HUES64 (cell line): ENCODE data around the gene PIGR.

ENCODE experiments used
- H3K27ac ChIP-seq: 2 replicates; pipeline ENCODE4 v1.7.0; 2013; ENCODE audit warnings: low read depth, low read length, inconsistent platforms
- H3K27me3 ChIP-seq: 2 replicates; pipeline ENCODE4 v1.6.1; 2013; ENCODE audit warnings: mild to moderate bottlenecking, low read length; ENCODE audit not compliant: insufficient read depth
- H3K36me3 ChIP-seq: 2 replicates; pipeline ENCODE4 v1.6.1; 2013; ENCODE audit warnings: mild to moderate bottlenecking, low read length; ENCODE audit not compliant: insufficient read depth
- H3K4me1 ChIP-seq: 2 replicates; pipeline ENCODE4 v1.6.1; 2013; ENCODE audit warnings: mild to moderate bottlenecking, low read length, moderate library complexity; ENCODE audit not compliant: insufficient read depth
- H3K4me3 ChIP-seq: 2 replicates; pipeline ENCODE4 v1.5.1; 2013; ENCODE audit warnings: mild to moderate bottlenecking, low read length, moderate library complexity
- H3K9ac ChIP-seq: 2 replicates; pipeline ENCODE4 v1.6.1; 2013; ENCODE audit warnings: mild to moderate bottlenecking, low read depth, low read length
- H3K9me3 ChIP-seq: 2 replicates; pipeline ENCODE4 v1.6.1; 2013; ENCODE audit warnings: low read depth, low read length; ENCODE audit not compliant: insufficient read depth
- WGBS: fragments of 150-250, 120-280 bp; methylation state at CpG from one replicate; pipeline ENCODE4 v1.1.7; 2013; ENCODE audit warnings: missing lambda C conversion rate; 5-methylcytosine and 5-hydroxymethylcytosine counted together

Gene PIGR

GRCh38 chr1:206907304-206907991 is 38.8 kb downstream of the PIGR start:
- Histone ChIP-seq H3K9ac (no peak overlapping the region), H3K27me3 (peaks cover 39% of the 10 kb centered on the region), H3K9me3 (no peaks in the 10 kb centered on the region), H3K4me1 (peaks cover 6% of the 10 kb centered on the region; the same call in 1 of the 2 replicates), H3K27ac (no peak overlapping the region), H3K36me3 (no peaks in the 10 kb centered on the region), H3K4me3 (no peak overlapping the region)
- 81% methylated on average over 23 of the region's 23 CpGs for WGBS

DNA sequence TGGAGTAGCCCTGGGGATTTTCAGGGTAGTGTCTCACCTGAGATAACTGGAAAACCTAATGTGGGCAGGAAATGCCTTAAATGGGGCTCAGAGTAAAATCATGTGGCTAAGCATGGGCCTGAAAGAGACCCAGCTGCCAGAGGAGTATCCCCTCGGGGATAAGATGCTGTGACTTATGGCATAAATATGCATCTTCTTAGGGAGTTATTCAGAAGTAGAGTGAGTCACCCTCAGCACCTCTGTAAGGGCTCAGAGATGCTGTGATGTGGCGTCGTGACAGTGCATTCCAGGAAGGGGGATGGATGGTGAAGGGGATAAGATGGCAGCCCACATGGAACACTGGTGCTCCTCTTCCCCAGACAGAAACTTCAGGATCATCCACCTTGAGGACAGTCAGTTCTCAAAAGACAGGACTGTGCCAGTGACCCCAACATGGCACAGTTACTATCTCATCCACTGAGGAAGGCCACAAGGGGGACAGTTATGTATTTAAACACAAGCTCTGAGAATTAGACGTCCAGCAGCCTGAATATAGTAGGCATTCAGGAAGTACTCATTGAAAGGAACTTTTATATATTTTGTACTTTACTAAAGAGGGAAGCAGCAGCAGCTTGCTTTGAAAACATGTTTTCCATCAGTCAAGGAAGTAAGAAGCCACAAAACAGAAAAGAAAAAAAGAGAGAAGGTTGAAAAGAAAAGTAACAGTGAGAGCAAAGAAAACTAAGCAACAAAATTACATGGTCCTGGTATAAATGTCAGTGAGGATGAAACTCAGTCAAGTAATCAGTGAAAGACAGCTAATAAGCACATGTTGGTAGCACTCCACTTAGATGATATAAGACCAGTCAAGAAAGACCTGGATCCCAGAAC is 40.7 kb downstream of the PIGR start:
- Histone ChIP-seq H3K9ac (no peak overlapping the region), H3K27ac (no peak overlapping the region), H3K4me3 (no peak overlapping the region), H3K9me3 (no peaks in the 10 kb centered on the region), H3K36me3 (no peaks in the 10 kb centered on the region), H3K27me3 (peaks cover 34% of the 10 kb centered on the region), H3K4me1 (peaks cover 6% of the 10 kb centered on the region; the same call in 1 of the 2 replicates)
- WGBS = 68% methylated on average over 4 of the region's 4 CpGs

- Histone ChIP-seq H3K9me3 (no peaks in the 10 kb centered on the region), H3K27ac (no peak overlapping the region), H3K27me3 (peaks cover 24% of the 10 kb centered on the region), H3K9ac (no peak overlapping the region), H3K4me3 (no peak overlapping the region), H3K36me3 (no peaks in the 10 kb centered on the region), H3K4me1 (peaks cover 6% of the 10 kb centered on the region; the same call in 1 of the 2 replicates)
- 90% methylated on average over 10 of the region's 10 CpGs for WGBS
Measured at GRCh38 chr1:206904423-206905142, 41.7 kb downstream of the PIGR start.

GRCh38 chr1:206903687-206904086 is 42.6 kb downstream of the PIGR start:
- Histone ChIP-seq H3K4me1 (peaks cover 4% of the 10 kb centered on the region; the same call in 1 of the 2 replicates), H3K36me3 (no peaks in the 10 kb centered on the region), H3K27ac (no peak overlapping the region), H3K4me3 (no peak overlapping the region), H3K9me3 (no peaks in the 10 kb centered on the region), H3K9ac (no peak overlapping the region), H3K27me3 (peaks cover 15% of the 10 kb centered on the region)
- 83% methylated on average over 2 of the region's 2 CpGs for WGBS

GRCh38 chr1:206902702-206903101 is 43.6 kb downstream of the PIGR start:
- H3K4me3 ChIP-seq = no peak overlapping the region
- WGBS = 87% methylated on average over 1 of the region's 1 CpG
- peaks cover 3% of the 10 kb centered on the region; the same call in 1 of the 2 replicates for H3K4me1 ChIP-seq
- H3K9ac ChIP-seq = no peak overlapping the region
- H3K36me3 ChIP-seq = no peaks in the 10 kb centered on the region
- H3K27me3 ChIP-seq = peaks cover 5% of the 10 kb centered on the region
- H3K9me3 ChIP-seq = no peaks in the 10 kb centered on the region
- no peak overlapping the region for H3K27ac ChIP-seq

- Histone ChIP-seq H3K9ac (no peak overlapping the region), H3K4me3 (no peak overlapping the region), H3K9me3 (no peaks in the 10 kb centered on the region), H3K4me1 (no peaks in the 10 kb centered on the region), H3K27ac (no peak overlapping the region), H3K36me3 (no peaks in the 10 kb centered on the region), H3K27me3 (no peaks in the 10 kb centered on the region)
- 89% methylated on average over 5 of the region's 6 CpGs for WGBS
Measured at GRCh38 chr1:206901944-206902343, 44.3 kb downstream of the PIGR start.

GRCh38 chr1:206900149-206900548 is 46.1 kb downstream of the PIGR start:
- Histone ChIP-seq H3K36me3 (no peaks in the 10 kb centered on the region), H3K9me3 (no peaks in the 10 kb centered on the region), H3K27ac (no peak overlapping the region), H3K4me3 (no peak overlapping the region), H3K27me3 (no peaks in the 10 kb centered on the region), H3K4me1 (no peaks in the 10 kb centered on the region), H3K9ac (no peak overlapping the region)
- 93% methylated on average over 7 of the region's 7 CpGs for WGBS

- Histone ChIP-seq H3K27ac (no peak overlapping the region), H3K4me3 (no peak overlapping the region), H3K4me1 (no peaks in the 10 kb centered on the region), H3K27me3 (no peaks in the 10 kb centered on the region), H3K9me3 (no peaks in the 10 kb centered on the region), H3K9ac (no peak overlapping the region), H3K36me3 (no peaks in the 10 kb centered on the region)
- WGBS = 79% methylated on average over 5 of the region's 5 CpGs
Measured at GRCh38 chr1:206899717-206900116, 46.5 kb downstream of the PIGR start.

GRCh38 chr1:206898915-206899431 is 47.3 kb downstream of the PIGR start:
- Histone ChIP-seq H3K27me3 (no peaks in the 10 kb centered on the region), H3K36me3 (no peaks in the 10 kb centered on the region), H3K9me3 (no peaks in the 10 kb centered on the region), H3K4me1 (no peaks in the 10 kb centered on the region), H3K4me3 (no peak overlapping the region), H3K9ac (no peak overlapping the region), H3K27ac (no peak overlapping the region)
- WGBS = 88% methylated on average over 13 of the region's 13 CpGs

GRCh38 chr1:206898089-206898914 is 48.0 kb downstream of the PIGR start:
- whole genome bisulfite sequencing = 75% methylated on average over 11 of the region's 11 CpGs
- H3K4me3 ChIP-seq = no peak overlapping the region
- H3K36me3 ChIP-seq = no peaks in the 10 kb centered on the region
- no peaks in the 10 kb centered on the region for H3K9me3 ChIP-seq
- H3K27me3 ChIP-seq = no peaks in the 10 kb centered on the region
- no peaks in the 10 kb centered on the region for H3K4me1 ChIP-seq
- H3K9ac ChIP-seq = no peak overlapping the region
- H3K27ac ChIP-seq = no peak overlapping the region
